ENCODE results near the gene GLIS2. TPM values are rescaled to one million over a fixed set of nuclear protein-coding genes. Genes with fewer than 3 reads are reported as not detected.

The GLIS2 gene
- total RNA-seq, 1 experiment from 2014 or later = 18.2 TPM

- TF ChIP-seq SRF (IDR thresholded peaks at IDR 0.05; ENCODE audit: low read depth) = no peak
- no peak for TF ChIP-seq POLR2AphosphoS5 (IDR thresholded peaks at IDR 0.05; ENCODE audit: low read depth, low read length)
- no peak for TF ChIP-seq ZNF274 (IDR thresholded peaks at IDR 0.05; ENCODE audit: low read depth, low read length)
- TF ChIP-seq ELF1 (IDR thresholded peaks at IDR 0.05; ENCODE audit: borderline replicate concordance, low read depth) = no peak
- TF ChIP-seq SIN3A (IDR thresholded peaks at IDR 0.05; ENCODE audit: low read depth) = no peak
Observed at GRCh38 chr16:4313563-4314531, 2.0 kb upstream of the GLIS2 start (continued).

- H3K27me3 ChIP-seq (ENCODE audit: insufficient read depth, low read length) = no peaks in the 10 kb centered on the region
- no peaks in the 10 kb centered on the region for H3K9me3 ChIP-seq (ENCODE audit: control insufficient read depth in 1 of 2, insufficient read depth in 1 of 2, low read depth in 1 of 2, low read length in 2 of 2)
- ATAC-seq = peak; percentile 9
- peak; percentile 20 for TF ChIP-seq YY1 (IDR thresholded peaks at IDR 0.05; ENCODE audit: extremely low read depth, insufficient replicate concordance, low read depth, low read length)
- no peak for TF ChIP-seq ZNF274 (IDR thresholded peaks at IDR 0.05; ENCODE audit: low read depth, low read length)
- no peak for TF ChIP-seq EZH2phosphoT487 (IDR thresholded peaks at IDR 0.05; ENCODE audit: borderline replicate concordance)
- DNase-seq (ENCODE audit: low read depth, low spot score) = peak; percentile 70
- H3K9ac ChIP-seq (ENCODE audit: low read length) = peak overlapping the region; percentile 77
- no peak overlapping the region for H2AFZ ChIP-seq (ENCODE audit: low read depth, low read length, poor library complexity, severe bottlenecking)
- CTCF ChIA-PET = interaction anchor here (0.6 to 1.0 kb wide), 3 partner anchors 12 to 17 kb away, joined by 3 to 4 read pairs (median 3); no protein-coding TSS in a partner anchor
- intact Hi-C loops (cut with micrococcal nuclease) = no loop called here
- H3K4me1 ChIP-seq (ENCODE audit: control insufficient read depth in 1 of 2, insufficient read depth in 2 of 2, low read length in 2 of 2) = peaks cover 34 to 62% of the 10 kb centered on the region in 2 experiments
- peaks cover 35% of the 10 kb centered on the region for H3K79me2 ChIP-seq (ENCODE audit: insufficient read depth, low read length)
- H4K20me1 ChIP-seq (ENCODE audit: insufficient read depth) = no peaks in the 10 kb centered on the region; the same call in 1 of the 2 replicates
- POLR2A ChIA-PET = interaction anchor here (0.8 to 2.0 kb wide), 2 partner anchors 43 to 61 kb away, joined by 3 to 6 read pairs; partner anchors contain the start of gene TFAP4
- no peaks in the 10 kb centered on the region for H3K36me3 ChIP-seq (ENCODE audit: control insufficient read depth in 1 of 2, insufficient read depth in 2 of 2, low read length in 2 of 2)
- no peaks in the 10 kb centered on the region for H3K9me2 ChIP-seq (ENCODE audit: insufficient read depth)
- H3K4me3 ChIP-seq (replicated peaks in 1 of 2; ENCODE audit: low read depth in 1 of 2, low read length in 2 of 2) = peak overlapping the region; percentile 62 to 79
- peak overlapping the region; percentile 79 for H3K27ac ChIP-seq (ENCODE audit: low read depth, low read length)
- BruUV-seq (replicated peaks) = TSS peak; percentile 80
- RAD21 ChIA-PET (ENCODE audit: low non-redundant PET in 1 of 2, low total read pairs in 2 of 2, uncharacterized antibody in 2 of 2, unreplicated experiment in 2 of 2) = no interaction called here
- peak overlapping the region; percentile 98 for H3K4me2 ChIP-seq (ENCODE audit: low read length)
Observed at GRCh38 chr16:4314532-4315185, 1.2 kb upstream of the GLIS2 start.
